ENCODE results near the gene LRRFIP2.

GRCh38 chr3:37100411-37100810 is 74.0 kb downstream of the LRRFIP2 start:
- TF ChIP-seq YY1 (IDR thresholded peaks at IDR 0.05; ENCODE audit: insufficient read depth, insufficient read length) (no peak), SUZ12 (IDR thresholded peaks at IDR 0.05; ENCODE audit: extremely low read depth, insufficient read depth, insufficient read length) (no peak), ZNF274 (IDR thresholded peaks at IDR 0.05; ENCODE audit: low read depth, low read length) (no peak)

Measured in NT2/D1 (cell line).